ENCODE data around the gene ZIC1. TPM values are rescaled to one million over a fixed set of nuclear protein-coding genes. Genes with fewer than 3 reads are reported as not detected.

The ZIC1 gene
- 1 to 10 TPM in 1 of 3 donors, not detected in 2; 2.7 TPM for polyA plus RNA-seq

DNA sequence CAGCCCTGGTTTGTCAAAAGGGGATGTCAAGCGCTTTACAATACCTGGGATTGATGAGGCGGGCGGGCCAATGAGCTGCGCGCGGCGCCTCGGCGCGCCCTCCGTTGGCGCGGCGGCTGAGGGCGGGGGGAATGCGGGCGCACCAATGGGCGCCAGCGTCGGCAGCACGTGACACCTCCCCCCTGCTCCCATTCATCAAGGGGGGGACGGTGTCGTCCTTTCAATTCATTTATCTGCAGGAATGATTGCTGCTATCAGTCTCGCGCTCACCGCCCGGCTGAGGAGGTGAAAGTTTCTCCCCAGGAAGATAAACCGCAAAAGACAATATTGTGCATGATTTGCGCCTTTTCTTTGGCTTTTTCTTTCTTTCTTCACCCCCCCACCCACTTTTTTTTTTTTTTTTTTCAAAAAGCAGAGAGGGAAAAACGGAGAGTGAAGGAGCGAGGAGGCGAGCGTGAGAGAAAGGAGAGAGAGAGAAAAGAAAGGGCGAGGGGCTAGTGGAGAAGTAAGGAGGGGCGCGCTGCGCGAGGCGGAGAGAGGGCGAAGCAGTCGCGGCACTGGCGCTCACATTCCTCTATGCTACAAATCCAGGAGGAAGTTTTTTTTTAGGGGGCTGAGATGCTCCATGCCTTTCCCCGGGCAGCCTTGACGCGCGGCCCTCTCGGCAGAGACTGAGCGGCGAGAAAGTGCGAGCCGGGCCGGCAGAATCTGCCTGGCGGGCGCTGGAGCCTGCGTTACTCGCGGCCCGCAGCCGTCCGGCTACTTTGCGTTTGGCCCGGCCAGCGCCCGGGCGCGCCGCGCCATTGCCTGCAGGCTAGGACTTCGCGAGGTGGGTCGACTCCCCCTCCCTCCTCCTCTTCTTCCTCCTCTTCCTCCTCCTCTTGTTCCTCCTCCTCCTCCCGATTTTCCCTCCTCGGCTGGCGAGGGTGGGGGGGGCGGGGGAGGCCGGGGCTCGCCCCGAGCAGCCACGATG is at the start of gene ZIC1:
TSS of gene ZIC1 (plus strand) at position 223 of the 973 bp plus-strand sequence. CDS start at position 971, 748 bp downstream.
- WGBS, 3 donors, result 7 to 13% (median 12%) methylated on average over 54 to 80 of the region's 80 CpGs
- H3K27ac ChIP-seq (ENCODE audit: low read depth, low read length), result no peak within 1 kb of the TSS

DNA sequence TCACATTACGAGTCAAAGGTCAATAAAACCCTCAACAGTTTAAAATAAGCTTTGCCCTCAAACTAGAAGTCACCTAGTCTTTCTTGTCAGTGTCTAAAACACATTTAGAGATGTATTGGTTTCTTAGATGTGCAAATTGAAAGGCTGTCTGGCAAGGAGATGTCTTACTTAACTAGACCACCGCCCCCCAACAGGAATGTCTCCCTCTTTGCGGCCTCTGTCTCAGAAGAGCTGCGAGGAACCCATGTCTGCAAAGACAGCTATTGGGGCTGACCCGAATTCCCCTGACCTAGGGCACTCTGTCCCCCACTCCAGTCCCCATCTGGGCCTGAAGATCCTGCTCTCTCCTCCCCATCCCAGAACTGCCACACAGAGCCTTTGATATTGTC is 49.1 kb upstream of the ZIC1 start:
- WGBS, 3 donors, result 21 to 35% (median 25%) methylated on average over 5 of the region's 5 CpGs
- no peak overlapping the region for H3K27ac ChIP-seq (ENCODE audit: low read depth, low read length)

DNA sequence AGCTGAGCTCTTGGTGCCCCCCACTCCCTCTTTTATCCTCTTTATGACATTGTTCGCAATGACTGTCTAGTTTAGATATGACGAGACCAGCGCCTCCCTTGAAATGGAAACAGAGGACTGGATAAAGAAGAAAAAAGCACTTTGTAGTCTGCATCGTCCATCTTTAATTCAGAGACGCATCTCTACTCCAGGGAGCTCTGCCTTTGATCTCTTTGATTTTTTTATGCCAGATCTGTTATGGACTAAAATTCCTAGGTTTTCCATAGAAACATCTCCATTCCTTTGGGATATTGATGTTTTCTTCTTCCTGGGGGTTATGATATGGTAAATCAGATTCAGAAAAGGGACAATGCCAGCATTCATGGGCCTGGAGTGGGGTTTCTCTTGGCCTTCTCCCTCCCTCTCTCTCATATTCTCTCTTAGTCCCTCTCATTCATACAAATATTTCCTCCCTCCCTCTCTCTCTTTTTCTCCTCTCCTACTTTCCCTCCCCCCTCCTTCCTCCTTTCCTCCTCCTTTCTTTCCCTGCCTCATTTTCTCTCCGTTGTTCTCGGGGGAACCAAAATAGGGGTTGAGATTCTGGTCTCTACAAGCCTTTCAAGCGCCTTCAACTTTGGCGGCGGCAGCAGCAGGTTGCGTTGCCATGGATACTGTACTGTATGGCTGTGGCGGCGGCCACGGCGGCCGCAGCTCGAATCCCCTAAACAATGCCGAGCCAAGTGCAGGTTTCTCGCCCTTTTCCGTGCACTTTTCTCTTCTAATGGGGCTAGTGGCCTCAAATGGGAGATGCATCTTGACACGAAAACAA is 48.3 kb upstream of the ZIC1 start:
- 8% methylated on average over 21 of the region's 21 CpGs for WGBS, 3 donors
- H3K27ac ChIP-seq (ENCODE audit: low read depth, low read length), result no peak overlapping the region

DNA sequence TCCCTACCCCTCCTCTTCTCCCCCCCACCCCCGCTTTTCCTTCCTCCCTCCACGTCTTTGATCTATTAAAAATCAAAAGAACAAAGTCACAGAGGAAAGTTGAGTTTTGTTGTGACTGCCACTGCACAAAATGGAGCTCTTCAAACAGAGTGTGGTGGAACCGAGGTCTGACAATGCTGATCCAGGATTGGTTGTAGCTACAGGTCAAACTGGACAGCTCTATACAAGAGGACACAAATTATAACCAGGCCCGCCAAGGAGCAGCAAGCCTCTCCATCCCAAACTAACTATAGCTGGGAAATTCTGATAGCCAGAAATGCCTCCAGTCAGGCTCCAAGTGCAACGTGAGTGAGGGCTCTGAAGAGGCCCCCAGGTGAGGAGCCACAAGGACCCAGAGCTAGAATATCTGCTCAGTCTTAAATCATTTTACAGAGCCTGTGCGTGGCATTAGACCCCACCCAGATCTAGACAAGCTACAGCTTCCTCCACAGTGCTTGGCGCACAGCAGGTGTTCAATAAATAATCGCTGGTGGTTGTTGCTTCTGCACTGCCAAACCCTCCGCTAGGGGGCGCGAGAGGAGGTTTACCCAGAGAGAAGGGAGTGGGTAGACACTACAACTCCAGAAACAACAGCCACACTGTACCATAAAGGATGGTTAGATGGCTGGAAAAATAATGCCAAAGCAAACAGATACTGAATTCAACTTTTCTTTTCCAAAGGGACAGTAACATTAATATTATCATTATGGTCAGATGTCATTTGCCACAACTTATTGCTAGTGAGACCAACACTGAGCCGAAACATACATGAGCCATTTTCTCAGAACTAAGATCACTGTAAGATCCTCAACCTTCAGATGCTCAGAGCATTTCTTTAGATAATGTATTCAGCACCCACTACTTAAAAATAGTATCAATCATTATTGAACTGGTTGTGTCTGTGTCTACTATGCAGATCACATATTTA is 47.4 kb upstream of the ZIC1 start:
- no peak overlapping the region for H3K27ac ChIP-seq (ENCODE audit: low read depth, low read length)
- WGBS, 3 donors, result 11 to 15% (median 11%) methylated on average over 12 of the region's 12 CpGs

DNA sequence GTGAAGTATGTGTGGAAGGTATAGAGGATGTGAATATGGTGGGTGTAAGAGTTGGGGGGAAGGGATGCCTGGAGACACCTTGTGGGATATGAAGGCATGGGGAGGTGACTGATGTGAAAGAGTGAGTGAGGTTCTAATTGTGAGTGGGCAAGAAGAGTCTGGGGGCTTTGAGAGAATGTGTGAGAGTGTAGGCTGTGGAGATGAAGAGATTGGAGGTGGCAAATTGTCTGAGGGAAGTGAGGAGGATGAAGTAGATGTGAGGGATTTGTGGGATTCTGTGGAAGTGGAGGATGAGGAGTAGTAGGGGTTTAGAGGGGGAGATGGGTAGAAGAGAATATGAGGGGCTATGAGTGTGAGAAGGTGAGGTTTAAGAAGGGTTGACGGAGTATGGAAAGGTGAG is 44.4 kb upstream of the ZIC1 start:
- WGBS, 3 donors, result 32 to 40% (median 38%) methylated on average over 1 of the region's 1 CpG

DNA sequence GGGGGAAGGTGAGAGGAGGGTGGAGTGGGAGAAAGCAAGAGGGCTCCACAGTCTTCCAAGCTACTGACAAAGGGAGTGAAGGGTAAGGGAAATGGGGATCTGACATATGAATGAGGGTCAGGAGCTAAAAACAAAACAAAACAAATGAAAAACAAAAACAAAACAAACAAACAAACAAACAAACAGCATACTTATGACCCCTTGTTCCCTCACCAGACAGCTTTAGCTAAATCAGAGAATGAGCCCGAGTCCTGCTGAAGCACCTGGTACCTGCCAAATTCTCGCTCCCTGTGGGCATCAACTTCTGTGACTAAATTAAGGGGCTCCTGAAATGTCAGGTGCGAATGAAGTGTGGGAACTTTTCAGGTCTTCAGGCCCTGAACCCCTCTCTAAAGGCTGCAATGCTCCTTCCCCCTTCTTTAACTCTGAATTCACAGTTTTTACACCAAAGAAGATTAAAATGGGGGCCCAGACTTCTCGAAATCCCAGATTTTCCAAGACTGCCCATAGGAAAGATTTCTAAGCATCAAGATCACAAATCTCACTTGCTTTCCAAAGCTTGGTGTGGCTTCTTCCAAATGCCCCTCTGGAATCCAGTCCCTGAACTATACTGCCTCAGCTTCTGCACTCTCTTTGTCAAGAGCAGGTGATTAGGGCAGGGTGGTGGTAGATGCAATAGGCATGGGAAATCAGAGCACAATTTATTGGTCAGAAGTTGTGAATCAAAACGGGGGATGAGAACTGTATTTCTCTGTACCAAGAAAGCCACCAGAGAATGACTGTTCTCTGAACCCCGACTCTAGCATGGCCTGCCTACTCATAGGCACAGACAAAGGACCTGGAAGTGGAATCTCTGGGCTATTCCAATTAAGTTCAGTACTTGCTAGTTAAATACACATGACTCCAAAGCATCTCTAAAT is 43.7 kb upstream of the ZIC1 start:
- H3K27ac ChIP-seq (ENCODE audit: low read depth, low read length), result no peak overlapping the region
- 38 to 58% (median 48%) methylated on average over 6 of the region's 6 CpGs for WGBS, 3 donors

More for the DNA sequence above, 44.4 kb upstream of the ZIC1 start:
- H3K27ac ChIP-seq (ENCODE audit: low read depth, low read length), result no peak overlapping the region

DNA sequence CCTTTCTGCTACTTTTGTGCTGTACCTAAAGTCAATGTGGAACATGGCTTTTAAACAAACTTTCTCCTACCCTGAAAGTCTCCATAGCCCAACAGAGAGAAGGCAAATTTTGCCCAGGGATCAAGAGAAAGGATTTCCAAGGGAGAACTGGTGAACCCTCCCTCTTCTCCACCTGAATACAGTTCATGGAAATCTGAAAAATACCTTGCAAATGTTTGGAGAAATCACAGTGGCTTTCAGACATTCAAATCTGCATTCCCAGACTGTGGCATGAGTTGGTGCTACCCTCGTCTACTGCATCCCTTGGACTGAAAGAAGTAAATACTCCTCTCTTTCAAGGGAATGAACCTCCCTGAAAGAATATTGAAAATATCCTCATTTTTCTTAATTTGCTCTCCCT is 41.5 kb upstream of the ZIC1 start:
- 11 to 13% (median 12%) methylated on average over 1 of the region's 1 CpG for WGBS, 3 donors
- H3K27ac ChIP-seq (ENCODE audit: low read depth, low read length), result no peak overlapping the region

DNA sequence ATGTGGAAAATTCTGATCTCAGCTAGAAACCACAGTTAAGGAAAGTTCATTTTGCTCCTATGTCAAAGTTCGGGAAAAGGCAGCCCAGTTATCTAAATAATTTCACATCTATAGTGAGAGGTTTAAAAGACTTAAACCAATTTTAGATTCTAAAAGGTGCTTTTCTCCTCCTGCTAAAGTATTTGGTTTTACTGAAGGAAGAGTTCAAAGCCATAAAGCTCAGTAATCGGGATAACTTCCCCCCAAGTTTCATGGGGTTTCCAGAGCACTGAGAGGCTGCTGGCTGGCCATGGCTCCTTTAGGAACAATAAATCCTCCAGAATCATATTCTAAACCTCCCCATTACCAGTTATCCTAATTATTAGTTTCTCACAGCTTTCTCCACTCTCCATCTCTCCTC is 41.0 kb upstream of the ZIC1 start:
- 10 to 15% (median 10%) methylated on average over 2 of the region's 2 CpGs for WGBS, 3 donors
- no peak overlapping the region for H3K27ac ChIP-seq (ENCODE audit: low read depth, low read length)

DNA sequence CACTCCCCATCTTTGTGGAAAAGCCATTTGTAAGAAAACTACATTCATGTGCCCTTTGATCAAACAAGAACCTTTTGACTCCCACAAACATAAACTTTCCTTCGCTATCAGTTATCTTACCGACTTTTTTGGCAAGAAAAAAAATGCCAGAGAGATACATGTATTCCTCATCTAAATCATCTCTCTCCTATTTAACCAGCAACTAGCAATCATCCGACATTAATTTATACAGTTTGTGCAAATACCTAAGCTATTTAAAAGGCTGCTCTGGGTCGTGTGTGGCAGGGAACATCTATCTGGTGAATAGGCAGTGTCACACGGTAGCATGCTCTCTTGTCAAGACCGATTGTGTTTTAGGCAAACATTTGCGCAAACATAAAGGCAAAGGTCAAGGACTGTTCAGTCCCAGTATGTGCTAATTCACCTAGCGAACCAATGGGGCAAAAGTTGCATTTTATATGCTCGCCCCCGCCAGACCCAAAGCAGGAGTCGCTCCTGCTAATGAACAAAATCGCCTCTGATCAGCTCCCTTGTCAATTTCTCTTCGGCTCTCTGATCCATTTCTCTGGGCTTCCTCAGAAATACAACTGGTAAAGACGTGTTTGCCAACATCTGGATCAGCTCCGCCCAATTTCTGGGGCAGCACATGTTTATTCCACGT is 40.5 kb upstream of the ZIC1 start:
- WGBS, 3 donors, result 3 to 7% (median 6%) methylated on average over 16 of the region's 16 CpGs
- no peak overlapping the region for H3K27ac ChIP-seq (ENCODE audit: low read depth, low read length)

DNA sequence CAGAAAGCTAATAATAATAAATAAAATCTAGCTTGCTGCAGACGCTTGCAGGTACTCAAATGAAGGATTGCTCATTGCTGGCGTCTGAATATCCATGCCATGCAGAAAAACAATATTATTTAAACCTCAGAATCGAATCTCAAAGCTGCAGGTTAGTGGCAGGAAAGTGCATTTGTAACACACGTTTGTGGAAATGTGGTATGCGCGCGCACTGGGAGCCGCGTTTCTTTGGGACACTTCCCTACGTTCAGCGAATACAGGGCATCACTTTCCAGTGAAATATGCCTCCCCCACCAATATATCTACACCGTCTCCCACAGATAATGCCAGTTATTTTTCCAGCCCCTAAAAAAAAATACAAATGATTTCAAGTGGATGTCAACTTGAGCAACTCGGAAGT is 39.9 kb upstream of the ZIC1 start:
- no peak overlapping the region for H3K27ac ChIP-seq (ENCODE audit: low read depth, low read length)
- 7 to 15% (median 8%) methylated on average over 13 of the region's 13 CpGs for WGBS, 3 donors

DNA sequence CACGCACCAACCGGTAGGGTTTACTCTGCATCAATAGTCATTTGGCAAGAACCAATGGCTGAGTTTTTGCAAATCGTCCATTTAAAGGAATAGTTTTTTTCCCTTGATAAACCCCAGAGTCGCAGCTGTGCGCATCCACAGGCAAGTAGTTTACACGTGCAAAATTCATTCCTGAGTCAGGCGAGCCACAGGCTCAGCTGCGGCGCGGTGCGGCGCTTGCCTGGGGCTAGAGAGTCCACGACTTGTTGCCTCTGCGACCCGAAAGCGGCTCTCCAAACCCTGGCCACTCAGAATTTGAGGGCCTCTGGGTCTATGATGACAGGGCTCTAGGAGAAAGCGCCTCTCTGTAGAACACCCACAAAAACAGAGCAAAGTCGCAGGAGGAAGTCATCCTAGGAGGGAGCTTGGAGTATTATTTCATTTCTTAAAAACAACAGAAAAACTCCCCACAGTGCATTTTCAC is 39.5 kb upstream of the ZIC1 start:
- WGBS, 3 donors, result 6 to 11% (median 8%) methylated on average over 18 of the region's 18 CpGs
- no peak overlapping the region for H3K27ac ChIP-seq (ENCODE audit: low read depth, low read length)

DNA sequence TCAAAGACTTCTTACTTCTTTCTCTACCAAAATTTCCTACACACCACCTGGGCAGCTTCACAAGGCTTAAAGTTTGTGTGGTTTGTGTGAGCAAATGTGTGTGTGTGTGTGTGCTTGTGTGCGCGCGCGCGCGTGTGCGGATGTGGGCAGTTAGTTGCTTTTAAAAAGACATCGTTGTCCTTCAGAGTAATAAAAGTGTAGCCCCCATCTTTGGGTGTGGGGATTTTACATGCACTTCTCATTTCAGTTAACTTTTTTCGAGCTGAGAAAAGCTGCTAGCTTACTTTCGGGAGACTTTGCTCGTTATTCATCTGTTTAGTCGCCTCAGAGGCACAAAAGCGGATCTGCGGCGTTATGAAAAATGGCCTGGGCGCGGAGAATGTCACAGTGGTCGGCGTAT is 38.8 kb upstream of the ZIC1 start:
- no peak overlapping the region for H3K27ac ChIP-seq (ENCODE audit: low read depth, low read length)
- WGBS, 3 donors, result 8 to 11% (median 10%) methylated on average over 19 of the region's 19 CpGs

DNA sequence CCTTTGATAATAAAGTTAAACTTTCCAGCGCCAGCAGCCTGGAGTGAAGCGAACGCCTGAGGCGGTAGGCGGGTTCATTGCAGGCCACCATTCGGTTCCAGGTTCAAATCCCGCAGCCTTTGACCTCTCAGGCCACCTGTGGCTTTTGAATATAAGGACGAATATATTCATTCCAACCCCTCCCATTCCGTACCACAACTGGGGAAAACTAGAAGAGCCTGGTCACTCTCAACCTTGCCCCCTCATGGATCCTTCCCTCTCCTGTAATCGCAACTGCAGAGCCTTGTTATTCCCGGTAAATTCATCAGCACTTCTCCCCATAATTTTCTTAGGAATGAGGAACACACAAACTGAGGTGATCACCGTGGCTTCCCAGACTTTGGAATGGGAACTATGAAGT is 38.0 kb upstream of the ZIC1 start:
- no peak overlapping the region for H3K27ac ChIP-seq (ENCODE audit: low read depth, low read length)
- WGBS, 3 donors, result 4 to 7% (median 7%) methylated on average over 12 of the region's 12 CpGs

DNA sequence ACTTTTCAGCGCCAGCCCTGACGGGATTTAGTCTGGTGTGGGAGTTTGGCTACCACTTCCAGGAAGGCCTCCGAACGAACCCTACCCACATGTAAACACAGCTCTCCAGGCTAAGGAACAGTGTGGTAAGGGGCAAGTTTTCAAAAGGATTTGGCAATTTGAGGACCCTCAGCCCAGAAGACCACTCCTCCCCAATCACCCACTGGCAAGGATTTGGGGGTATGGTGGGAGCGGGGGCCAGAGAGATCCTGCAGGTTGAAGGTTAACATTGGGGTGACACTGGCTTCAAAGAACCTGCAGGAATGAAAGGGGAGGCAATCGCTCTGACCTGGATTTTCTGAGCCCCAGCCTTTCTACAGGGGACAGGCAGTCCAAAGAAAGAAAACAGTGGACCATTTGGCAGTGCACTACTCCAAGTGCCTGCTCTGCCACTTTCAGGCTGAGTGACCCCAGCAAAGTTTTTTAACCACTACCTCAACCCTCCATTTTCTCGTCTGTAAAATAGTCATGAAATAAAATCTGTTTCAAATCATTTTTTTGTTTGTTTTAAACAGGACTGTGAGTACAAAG is 37.3 kb upstream of the ZIC1 start:
- WGBS, 3 donors, result 7 to 11% (median 9%) methylated on average over 7 of the region's 7 CpGs
- no peak overlapping the region for H3K27ac ChIP-seq (ENCODE audit: low read depth, low read length)

DNA sequence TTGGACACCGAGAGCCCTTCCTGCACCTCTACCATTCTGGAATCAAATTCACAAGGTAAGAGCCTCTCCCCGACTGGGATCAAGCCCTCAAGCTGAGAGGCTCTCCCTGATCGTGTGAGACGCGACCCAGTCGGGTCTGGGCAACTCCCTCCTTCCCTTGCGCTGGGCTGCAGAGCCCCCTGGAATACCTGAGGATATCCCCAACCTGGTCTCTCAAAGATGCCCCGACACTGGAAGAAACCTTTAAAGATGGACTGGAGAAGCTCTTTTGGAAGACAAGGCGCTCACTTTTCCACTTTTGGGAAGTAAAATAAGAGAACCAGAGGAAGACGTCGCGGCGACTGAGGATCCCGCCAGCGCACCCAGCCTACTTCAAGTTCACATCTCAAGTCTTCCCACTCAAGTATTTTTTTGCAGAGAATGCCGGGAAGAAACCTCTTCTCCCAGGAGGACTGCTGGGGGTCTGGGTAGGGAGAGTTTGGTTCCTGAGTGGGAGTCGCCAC is 36.6 kb upstream of the ZIC1 start:
- H3K27ac ChIP-seq (ENCODE audit: low read depth, low read length), result no peak overlapping the region
- 3 to 6% (median 5%) methylated on average over 17 of the region's 17 CpGs for WGBS, 3 donors

DNA sequence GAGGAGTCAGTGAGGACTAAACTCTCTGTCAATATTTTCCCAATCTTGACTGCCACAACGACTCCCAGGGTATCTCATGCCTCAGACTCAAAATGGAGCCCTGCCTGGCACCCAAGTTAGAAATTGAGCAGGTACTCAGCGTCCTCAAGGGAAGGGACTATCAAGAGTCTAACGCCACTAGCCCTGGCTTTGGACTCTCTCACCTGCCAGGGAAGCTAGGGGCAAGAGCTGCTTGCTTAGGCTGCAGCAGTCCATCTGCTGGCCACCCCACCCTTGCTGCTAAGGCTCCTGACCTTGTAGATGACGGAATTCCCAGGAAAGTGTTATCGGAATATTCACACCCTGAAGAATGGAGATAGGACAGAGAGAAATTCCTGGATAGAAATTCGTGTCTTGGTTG is 35.9 kb upstream of the ZIC1 start:
- 3 to 7% (median 6%) methylated on average over 6 of the region's 6 CpGs for WGBS, 3 donors
- H3K27ac ChIP-seq (ENCODE audit: low read depth, low read length), result no peak overlapping the region
